ENCODE measurements around the gene PEA15. TPM values are rescaled to one million over a fixed set of nuclear protein-coding genes. Genes with fewer than 3 reads are reported as not detected.

The PEA15 gene
- total and polyA plus RNA-seq, 2 donors (not counting 1 experiment from before 2014, with no cell fraction given), result 108 to 871 TPM

- Histone ChIP-seq H3K4me2 (ENCODE audit: extremely low read depth, insufficient read depth, low read length) (no peak overlapping the region), H3K79me2 (ENCODE audit: control insufficient read depth, insufficient read depth, low read length) (no peaks in the 10 kb centered on the region), H3K4me1 (ENCODE audit: control insufficient read depth, extremely low read depth, insufficient read depth, low read length) (no peaks in the 10 kb centered on the region), H2AFZ (ENCODE audit: low read length) (no peak overlapping the region), H4K20me1 (ENCODE audit: control insufficient read depth, extremely low read depth, insufficient read depth, low read length) (no peaks in the 10 kb centered on the region), H3K4me3 (replicated peaks in 1 of 4; ENCODE audit: control extremely low read depth in 1 of 4, insufficient read depth in 1 of 4, low read depth in 3 of 4, low read length in 4 of 4) (no peak overlapping the region), H3K27me3 (ENCODE audit: control insufficient read depth, insufficient read depth, low read length) (no peaks in the 10 kb centered on the region), H3K36me3 (ENCODE audit: control insufficient read depth, insufficient read depth, low read length) (peaks cover 10% of the 10 kb centered on the region), H3K27ac (ENCODE audit: insufficient read depth, low read length) (no peak overlapping the region), H3K9ac (ENCODE audit: insufficient read depth, low read length) (no peak overlapping the region), H3K9me3 (ENCODE audit: control insufficient read depth, insufficient read depth, low read depth, low read length) (no peaks in the 10 kb centered on the region)
- no peak for TF ChIP-seq EZH2 (IDR thresholded peaks at IDR 0.05; ENCODE audit: low read length, missing control alignments)
- TF ChIP-seq CTCF (conservative IDR thresholded peaks at IDR 0.05 in 1 of 2, IDR thresholded peaks at IDR 0.05 in 1 of 2; ENCODE audit: low read depth in 1 of 2, low read length in 2 of 2), result no peak
- no peak for DNase-seq (ENCODE audit: low read depth in 2 of 2)
Measured at GRCh38 chr1:160232911-160233310, 27.7 kb downstream of the PEA15 start.

- no peak overlapping the region for H3K4me3 ChIP-seq (replicated peaks in 1 of 4; ENCODE audit: control extremely low read depth in 1 of 4, insufficient read depth in 1 of 4, low read depth in 3 of 4, low read length in 4 of 4)
- no peak for DNase-seq (ENCODE audit: low read depth in 2 of 2)
- H3K9ac ChIP-seq (ENCODE audit: insufficient read depth, low read length), result no peak overlapping the region
- no peaks in the 10 kb centered on the region for H3K4me1 ChIP-seq (ENCODE audit: control insufficient read depth, extremely low read depth, insufficient read depth, low read length)
- TF ChIP-seq CTCF (conservative IDR thresholded peaks at IDR 0.05 in 1 of 2, IDR thresholded peaks at IDR 0.05 in 1 of 2; ENCODE audit: low read depth in 1 of 2, low read length in 2 of 2) (no peak), EZH2 (IDR thresholded peaks at IDR 0.05; ENCODE audit: low read length, missing control alignments) (no peak)
- H3K79me2 ChIP-seq (ENCODE audit: control insufficient read depth, insufficient read depth, low read length), result no peaks in the 10 kb centered on the region
- H3K9me3 ChIP-seq (ENCODE audit: control insufficient read depth, insufficient read depth, low read depth, low read length), result no peaks in the 10 kb centered on the region
- H3K4me2 ChIP-seq (ENCODE audit: extremely low read depth, insufficient read depth, low read length), result no peak overlapping the region
- peaks cover 10% of the 10 kb centered on the region for H3K36me3 ChIP-seq (ENCODE audit: control insufficient read depth, insufficient read depth, low read length)
- H4K20me1 ChIP-seq (ENCODE audit: control insufficient read depth, extremely low read depth, insufficient read depth, low read length), result no peaks in the 10 kb centered on the region
- H3K27ac ChIP-seq (ENCODE audit: insufficient read depth, low read length), result no peak overlapping the region
- H2AFZ ChIP-seq (ENCODE audit: low read length), result no peak overlapping the region
- no peaks in the 10 kb centered on the region for H3K27me3 ChIP-seq (ENCODE audit: control insufficient read depth, insufficient read depth, low read length)
Measured at GRCh38 chr1:160236806-160237205, 31.6 kb downstream of the PEA15 start.

GRCh38 chr1:160237558-160237957, 32.4 kb downstream of the PEA15 start:
- Histone ChIP-seq H3K9me3 (ENCODE audit: control insufficient read depth, insufficient read depth, low read depth, low read length) (no peaks in the 10 kb centered on the region), H4K20me1 (ENCODE audit: control insufficient read depth, extremely low read depth, insufficient read depth, low read length) (no peaks in the 10 kb centered on the region), H3K9ac (ENCODE audit: insufficient read depth, low read length) (no peak overlapping the region), H3K4me1 (ENCODE audit: control insufficient read depth, extremely low read depth, insufficient read depth, low read length) (no peaks in the 10 kb centered on the region), H3K27ac (ENCODE audit: insufficient read depth, low read length) (no peak overlapping the region), H2AFZ (ENCODE audit: low read length) (no peak overlapping the region), H3K4me2 (ENCODE audit: extremely low read depth, insufficient read depth, low read length) (no peak overlapping the region), H3K79me2 (ENCODE audit: control insufficient read depth, insufficient read depth, low read length) (no peaks in the 10 kb centered on the region), H3K27me3 (ENCODE audit: control insufficient read depth, insufficient read depth, low read length) (no peaks in the 10 kb centered on the region), H3K4me3 (replicated peaks in 1 of 4; ENCODE audit: control extremely low read depth in 1 of 4, insufficient read depth in 1 of 4, low read depth in 3 of 4, low read length in 4 of 4) (no peak overlapping the region), H3K36me3 (ENCODE audit: control insufficient read depth, insufficient read depth, low read length) (peaks cover 10% of the 10 kb centered on the region)
- DNase-seq (ENCODE audit: low read depth in 2 of 2), result no peak
- TF ChIP-seq EZH2 (IDR thresholded peaks at IDR 0.05; ENCODE audit: low read length, missing control alignments), result no peak
- no peak for TF ChIP-seq CTCF (conservative IDR thresholded peaks at IDR 0.05 in 1 of 2, IDR thresholded peaks at IDR 0.05 in 1 of 2; ENCODE audit: low read depth in 1 of 2, low read length in 2 of 2)
